Stimulated activated CD4-positive, alpha-beta T cell treated with anti-CD3 and anti-CD28 coated beads, TNF-alpha, amount 100 ng/mL, for 24 hours (primary cell): Measurements from ENCODE around the gene ERGIC1.
"Not testable (repeated sequence)": the region's sequence is repeated elsewhere in the genome, so short reads cannot be mapped to it uniquely, and the experiment has no call there.

ENCODE experiments used
- DNase-seq, 3 experiments: peaks; one replicate each; pipeline ENCODE4 v3.0.0-alpha.2; 2020; ENCODE audit warnings: low read depth in 3 of 3

The ERGIC1 gene

GRCh38 chr5:172878933-172879752 is 45.1 kb downstream of the ERGIC1 start:
- DNase-seq, result peak in 1 of 3 experiments; percentile 35

GRCh38 chr5:172881691-172882370 is 47.8 kb downstream of the ERGIC1 start:
- no peak for DNase-seq

- no peak for DNase-seq
Observed at GRCh38 chr5:172883066-172883465, 49.0 kb downstream of the ERGIC1 start.

- DNase-seq, result no peak
Observed at GRCh38 chr5:172885597-172886340, 51.7 kb downstream of the ERGIC1 start.

- DNase-seq, result no peak
Observed at GRCh38 chr5:172886476-172886875, 52.4 kb downstream of the ERGIC1 start.

GRCh38 chr5:172886974-172887501 is 53.0 kb downstream of the ERGIC1 start:
- DNase-seq, result no peak

- DNase-seq, result no peak
Observed at GRCh38 chr5:172887692-172888091, 53.6 kb downstream of the ERGIC1 start.

GRCh38 chr5:172890659-172891058 is 56.6 kb downstream of the ERGIC1 start:
- no peak for DNase-seq

- DNase-seq, result no peak
Observed at GRCh38 chr5:172891716-172892421, 57.8 kb downstream of the ERGIC1 start.

- no peak for DNase-seq
Observed at GRCh38 chr5:172892713-172893112, 58.7 kb downstream of the ERGIC1 start.

GRCh38 chr5:172894767-172895388 is 60.8 kb downstream of the ERGIC1 start:
- DNase-seq, result no peak

GRCh38 chr5:172895549-172895948 is 61.5 kb downstream of the ERGIC1 start:
- no peak for DNase-seq

- DNase-seq, result no peak
Observed at GRCh38 chr5:172896465-172896864, 62.4 kb downstream of the ERGIC1 start.

- DNase-seq, result not testable (repeated sequence)
Observed at GRCh38 chr5:172897067-172897466, 63.0 kb downstream of the ERGIC1 start.

- DNase-seq, result no peak
Observed at GRCh38 chr5:172897481-172898217, 63.6 kb downstream of the ERGIC1 start.

- DNase-seq, result no peak
Observed at GRCh38 chr5:172898218-172898842, 64.3 kb downstream of the ERGIC1 start.

- DNase-seq, result no peak
Observed at GRCh38 chr5:172898843-172899369, 64.9 kb downstream of the ERGIC1 start.

- no peak for DNase-seq
Observed at GRCh38 chr5:172899436-172899835, 65.4 kb downstream of the ERGIC1 start.

- no peak for DNase-seq
Observed at GRCh38 chr5:172901012-172901780, 67.1 kb downstream of the ERGIC1 start.
